Measurements from ENCODE around the gene GPR173.

GPR173 gene

DNA sequence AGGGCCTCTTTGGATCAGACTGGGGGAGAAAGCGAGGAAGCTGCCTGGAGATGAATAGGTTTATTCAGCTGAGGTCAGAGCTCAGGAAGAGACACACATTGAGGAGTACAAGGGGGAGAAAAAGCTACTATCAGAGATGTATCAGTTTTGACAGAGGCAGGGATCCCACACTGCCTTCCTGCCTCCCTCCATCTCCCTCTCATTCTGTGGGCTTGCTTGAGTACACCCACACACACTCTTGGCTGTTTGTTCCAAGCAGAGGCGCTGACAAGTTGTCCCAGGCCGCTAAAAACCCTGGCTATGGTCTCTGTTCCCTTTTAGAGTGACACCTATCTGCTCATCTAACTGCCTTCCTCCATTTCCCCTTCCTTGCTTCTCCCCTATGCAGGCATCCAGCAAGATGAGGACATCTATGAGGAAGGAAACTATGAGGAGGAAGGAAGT, 38.8 kb downstream of the GPR173 start:
- H3K4me1 ChIP-seq (ENCODE audit: control insufficient read depth in 5 of 5, insufficient read depth in 5 of 5, low read length in 5 of 5) = peaks cover 2 to 23% (median 16%) of the 10 kb centered on the region in 5 donors
- H3K27ac ChIP-seq (ENCODE audit: low read depth, low read length) = no peak overlapping the region

DNA sequence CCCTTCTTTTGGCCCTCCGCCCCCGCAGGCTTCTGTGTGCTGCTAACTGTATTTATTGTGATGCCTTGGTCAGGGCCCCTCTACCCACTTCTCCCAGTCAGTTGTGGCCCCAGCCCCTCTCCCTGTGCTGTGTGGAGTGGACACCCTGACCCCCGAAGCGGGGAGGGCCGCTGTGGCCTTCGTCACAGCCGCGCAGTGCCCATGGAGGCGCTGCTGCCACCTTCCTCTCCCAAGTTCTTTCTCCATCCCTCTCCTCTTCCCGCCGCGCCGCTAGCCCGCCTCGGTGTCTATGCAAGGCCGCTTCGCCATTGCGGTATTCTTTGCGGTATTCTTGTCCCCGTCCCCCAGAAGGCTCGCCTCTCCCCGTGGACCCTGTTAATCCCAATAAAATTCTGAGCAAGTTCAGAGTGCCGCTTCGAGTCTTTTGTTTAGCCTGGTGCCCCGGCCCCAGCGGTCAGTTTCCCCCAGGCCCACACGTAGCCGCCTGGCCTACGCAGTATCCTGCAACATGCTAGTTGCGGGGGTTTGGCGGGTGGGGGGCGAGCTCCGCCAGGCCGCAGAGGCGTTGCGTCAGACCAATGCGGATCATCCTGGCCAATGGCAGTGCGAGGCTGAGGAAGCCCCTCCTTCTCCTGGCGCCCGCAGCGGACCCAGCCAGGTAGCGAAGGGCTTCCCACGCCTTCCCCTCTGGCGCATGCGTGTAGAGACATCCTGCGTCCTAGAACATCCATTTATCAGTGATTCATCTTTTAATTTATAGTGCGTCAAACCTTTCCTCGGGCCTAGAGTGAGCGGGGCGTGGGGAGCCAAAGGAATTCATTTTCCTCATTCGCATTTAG, 39.8 kb downstream of the GPR173 start:
- H3K27ac ChIP-seq (ENCODE audit: low read depth, low read length) = peak overlapping the region; percentile 63
- H3K36me3 ChIP-seq (ENCODE audit: control insufficient read depth in 5 of 5, insufficient read depth in 5 of 5, low read length in 5 of 5) = peaks cover 0 to 22% (median 10%) of the 10 kb centered on the region in 5 donors
- H3K9me3 ChIP-seq (ENCODE audit: control insufficient read depth in 5 of 5, low read length in 5 of 5) = no peaks in the 10 kb centered on the region
- peaks cover 2 to 16% (median 12%) of the 10 kb centered on the region in 5 donors for H3K4me1 ChIP-seq (ENCODE audit: control insufficient read depth in 5 of 5, insufficient read depth in 5 of 5, low read length in 5 of 5)
- H3K27me3 ChIP-seq (ENCODE audit: control insufficient read depth in 5 of 5, insufficient read depth in 4 of 5, low read length in 5 of 5) = peaks cover 0 to 14% (median 8%) of the 10 kb centered on the region in 5 donors
- peak overlapping the region; percentile 43 to 58 (median 45) for H3K4me3 ChIP-seq (ENCODE audit: low read depth in 1 of 5, low read length in 5 of 5)
- H3K9ac ChIP-seq (ENCODE audit: low read length in 5 of 5) = peak overlapping the region in 2 of 5 donors; percentile 51 to 62

More for the DNA sequence above, 38.8 kb downstream of the GPR173 start:
- Histone ChIP-seq H3K36me3 (ENCODE audit: control insufficient read depth in 5 of 5, insufficient read depth in 5 of 5, low read length in 5 of 5) (peaks cover 0 to 22% (median 10%) of the 10 kb centered on the region in 5 donors), H3K9me3 (ENCODE audit: control insufficient read depth in 5 of 5, low read length in 5 of 5) (no peaks in the 10 kb centered on the region), H3K9ac (ENCODE audit: low read length in 5 of 5) (no peak overlapping the region), H3K4me3 (ENCODE audit: low read depth in 1 of 5, low read length in 5 of 5) (no peak overlapping the region), H3K27me3 (ENCODE audit: control insufficient read depth in 5 of 5, insufficient read depth in 4 of 5, low read length in 5 of 5) (peaks cover 3 to 16% (median 8%) of the 10 kb centered on the region in 5 donors)

DNA sequence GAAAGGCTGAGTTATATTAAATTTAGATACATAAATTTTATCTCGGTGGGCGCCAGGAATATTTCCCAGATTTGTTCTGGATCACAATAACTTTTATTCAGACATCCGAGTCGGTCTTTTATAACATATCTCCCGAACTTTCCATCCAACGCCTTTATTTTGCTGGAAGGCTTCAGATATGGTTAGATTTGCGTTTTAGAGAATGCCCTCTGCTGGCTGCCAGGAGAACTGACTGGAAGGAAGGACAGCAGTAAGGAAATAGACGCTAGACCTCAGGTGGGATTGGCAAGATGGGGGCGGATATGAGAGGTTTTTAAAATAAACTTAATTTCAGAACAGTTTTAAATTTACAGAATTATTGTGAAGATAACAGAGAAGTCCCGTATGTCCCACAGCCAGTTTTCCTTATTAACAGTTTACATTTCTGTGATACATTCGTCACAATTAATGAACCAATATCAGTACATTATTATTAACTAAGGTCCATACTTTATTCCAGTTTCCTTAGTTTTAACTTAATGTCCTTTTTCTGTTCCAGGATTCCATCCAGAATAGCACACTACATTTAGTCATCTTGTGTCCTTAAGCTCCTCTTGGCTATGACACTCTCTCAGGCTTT, 40.7 kb downstream of the GPR173 start:
- Histone ChIP-seq H3K27ac (ENCODE audit: low read depth, low read length) (peak overlapping the region; percentile 63), H3K4me3 (ENCODE audit: low read depth in 1 of 5, low read length in 5 of 5) (peak overlapping the region; percentile 43 to 58 (median 45)), H3K4me1 (ENCODE audit: control insufficient read depth in 5 of 5, insufficient read depth in 5 of 5, low read length in 5 of 5) (peaks cover 3 to 13% (median 9%) of the 10 kb centered on the region in 5 donors), H3K36me3 (ENCODE audit: control insufficient read depth in 5 of 5, insufficient read depth in 5 of 5, low read length in 5 of 5) (peaks cover 0 to 20% (median 10%) of the 10 kb centered on the region in 5 donors), H3K9ac (ENCODE audit: low read length in 5 of 5) (peak overlapping the region in 2 of 5 donors; percentile 51 to 62), H3K27me3 (ENCODE audit: control insufficient read depth in 5 of 5, insufficient read depth in 4 of 5, low read length in 5 of 5) (peaks cover 0 to 18% (median 9%) of the 10 kb centered on the region in 5 donors), H3K9me3 (ENCODE audit: control insufficient read depth in 5 of 5, low read length in 5 of 5) (no peaks in the 10 kb centered on the region)

DNA sequence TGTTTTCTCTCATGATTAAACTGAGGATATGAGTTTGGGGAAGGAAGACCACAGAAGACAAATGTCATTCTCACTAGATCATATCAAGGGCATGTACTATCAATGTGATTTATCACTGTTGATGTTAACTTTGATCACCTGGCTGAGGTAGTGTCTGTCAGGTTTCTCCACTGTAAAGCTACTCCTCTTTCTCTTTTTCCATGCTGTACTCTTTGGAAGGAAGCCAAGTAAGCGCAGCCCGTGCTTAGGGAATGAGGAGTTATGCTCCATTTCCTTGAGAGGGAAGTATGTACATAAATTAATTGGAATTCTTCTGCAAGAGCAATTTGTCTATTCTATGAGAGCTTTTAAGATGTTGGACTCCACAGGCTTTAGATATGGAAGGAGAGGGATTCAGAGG, 41.3 kb downstream of the GPR173 start:
- Histone ChIP-seq H3K9ac (ENCODE audit: low read length in 5 of 5) (no peak overlapping the region), H3K27me3 (ENCODE audit: control insufficient read depth in 5 of 5, insufficient read depth in 4 of 5, low read length in 5 of 5) (peaks cover 0 to 14% (median 6%) of the 10 kb centered on the region in 5 donors), H3K36me3 (ENCODE audit: control insufficient read depth in 5 of 5, insufficient read depth in 5 of 5, low read length in 5 of 5) (peaks cover 0 to 16% (median 10%) of the 10 kb centered on the region in 5 donors), H3K27ac (ENCODE audit: low read depth, low read length) (no peak overlapping the region), H3K4me3 (ENCODE audit: low read depth in 1 of 5, low read length in 5 of 5) (no peak overlapping the region), H3K9me3 (ENCODE audit: control insufficient read depth in 5 of 5, low read length in 5 of 5) (no peaks in the 10 kb centered on the region), H3K4me1 (ENCODE audit: control insufficient read depth in 5 of 5, insufficient read depth in 5 of 5, low read length in 5 of 5) (peaks cover 4 to 19% (median 14%) of the 10 kb centered on the region in 5 donors)

DNA sequence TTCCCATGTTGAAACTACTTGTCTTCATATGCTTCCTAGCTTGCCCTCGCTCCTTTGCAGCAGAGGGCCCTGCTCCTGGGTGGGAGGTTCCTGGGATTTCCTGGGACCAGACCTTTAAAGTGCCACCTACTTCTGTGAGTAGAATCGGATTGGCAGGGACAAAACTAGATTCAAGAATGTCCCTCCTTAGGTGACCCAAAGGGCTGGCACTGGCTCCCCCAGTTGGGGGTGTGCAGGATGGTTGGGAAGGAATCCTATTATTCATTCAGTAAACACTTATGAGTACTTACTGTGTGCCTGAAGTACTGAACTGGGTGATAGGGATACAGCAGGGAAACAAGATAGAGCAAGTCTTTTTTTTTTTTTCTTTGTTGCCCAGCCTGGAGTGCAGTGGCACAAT, 42.8 kb downstream of the GPR173 start:
- Histone ChIP-seq H3K9ac (ENCODE audit: low read length in 5 of 5) (no peak overlapping the region), H3K36me3 (ENCODE audit: control insufficient read depth in 5 of 5, insufficient read depth in 5 of 5, low read length in 5 of 5) (peaks cover 0 to 4% (median 0%) of the 10 kb centered on the region in 5 donors), H3K4me3 (ENCODE audit: low read depth in 1 of 5, low read length in 5 of 5) (no peak overlapping the region), H3K9me3 (ENCODE audit: control insufficient read depth in 5 of 5, low read length in 5 of 5) (no peaks in the 10 kb centered on the region), H3K4me1 (ENCODE audit: control insufficient read depth in 5 of 5, insufficient read depth in 5 of 5, low read length in 5 of 5) (peaks cover 4 to 21% (median 15%) of the 10 kb centered on the region in 5 donors), H3K27me3 (ENCODE audit: control insufficient read depth in 5 of 5, insufficient read depth in 4 of 5, low read length in 5 of 5) (peaks cover 0 to 14% (median 10%) of the 10 kb centered on the region in 5 donors), H3K27ac (ENCODE audit: low read depth, low read length) (no peak overlapping the region)

DNA sequence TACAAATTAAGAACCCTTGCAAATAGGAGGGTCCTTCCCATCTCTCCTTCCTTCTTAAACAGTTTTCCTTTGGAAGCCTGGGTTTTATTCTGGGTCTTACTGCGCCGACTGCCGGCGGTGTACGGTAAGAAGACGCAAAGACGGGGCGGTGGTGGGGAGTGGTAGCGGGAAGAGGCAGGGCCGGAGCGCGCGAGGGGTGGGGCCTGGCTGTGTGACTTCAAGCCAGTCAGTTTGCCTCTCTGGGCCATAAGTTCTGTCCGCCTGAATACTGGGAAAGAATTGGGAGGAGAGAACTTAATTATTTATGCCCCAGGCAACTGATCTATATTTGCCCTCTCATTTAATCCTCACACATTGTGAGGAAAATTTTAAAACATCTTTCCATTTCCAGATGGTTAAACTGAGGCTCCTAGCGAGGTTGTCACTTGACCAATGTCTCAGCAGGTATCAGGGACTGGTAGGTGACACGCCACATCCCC, 44.6 kb downstream of the GPR173 start:
- Histone ChIP-seq H3K27me3 (ENCODE audit: control insufficient read depth in 5 of 5, insufficient read depth in 4 of 5, low read length in 5 of 5) (peaks cover 0 to 11% (median 3%) of the 10 kb centered on the region in 5 donors), H3K9ac (ENCODE audit: low read length in 5 of 5) (peak overlapping the region in 4 of 5 donors; percentile 26 to 67 (median 46)), H3K4me1 (ENCODE audit: control insufficient read depth in 5 of 5, insufficient read depth in 5 of 5, low read length in 5 of 5) (peaks cover 4 to 19% (median 12%) of the 10 kb centered on the region in 5 donors), H3K27ac (ENCODE audit: low read depth, low read length) (peak overlapping the region; percentile 78), H3K36me3 (ENCODE audit: control insufficient read depth in 5 of 5, insufficient read depth in 5 of 5, low read length in 5 of 5) (no peaks in the 10 kb centered on the region), H3K4me3 (ENCODE audit: low read depth in 1 of 5, low read length in 5 of 5) (peak overlapping the region; percentile 51 to 74 (median 71)), H3K9me3 (ENCODE audit: control insufficient read depth in 5 of 5, low read length in 5 of 5) (no peaks in the 10 kb centered on the region)

DNA sequence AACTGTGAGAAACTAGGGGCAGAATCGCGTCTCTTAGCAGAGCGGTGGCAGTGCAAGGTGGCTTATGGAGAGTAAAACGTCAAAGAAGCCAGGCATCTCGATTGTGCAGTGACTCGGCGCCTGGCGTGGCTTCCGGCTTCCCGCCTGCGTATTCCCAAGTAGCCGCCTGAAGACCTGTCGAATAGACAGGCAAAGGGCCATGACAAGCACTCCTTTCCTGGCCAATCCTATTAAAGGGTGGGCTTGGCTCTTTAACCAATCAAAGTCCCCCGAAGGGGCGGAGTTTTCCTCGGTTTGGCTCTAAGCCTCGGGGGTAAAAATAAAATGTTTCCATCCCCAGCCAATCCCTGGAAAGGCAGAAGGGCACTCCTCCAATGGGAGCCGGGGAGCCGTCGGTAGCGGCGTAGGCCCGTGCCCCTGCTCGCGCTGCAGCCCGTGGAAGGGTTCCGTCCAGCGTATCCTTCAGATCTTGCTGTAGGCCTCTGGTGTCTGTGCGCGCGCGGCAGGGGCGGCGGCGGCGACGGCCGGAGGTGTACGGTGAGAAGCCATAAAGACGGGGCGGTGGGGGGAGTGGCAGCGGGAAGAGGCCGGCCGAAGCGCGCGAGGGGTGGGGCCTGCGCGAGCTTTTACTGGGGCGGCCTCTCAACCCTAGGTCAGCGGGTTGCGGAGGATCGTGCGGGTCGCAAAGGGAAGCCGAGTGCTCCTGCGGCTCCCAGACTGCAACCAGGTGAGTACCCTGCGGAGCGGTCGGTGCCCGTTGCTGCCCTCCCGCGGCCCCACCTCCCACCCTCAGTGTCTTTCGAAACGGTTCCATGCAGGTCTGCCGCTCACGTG, 45.4 kb downstream of the GPR173 start, which contains the start of gene KANTR:
Gene KANTR, plus strand, starts transcription at position 395 of the 834 bp plus-strand sequence. CDS start 30,131 bp downstream, outside the sequence.
- Histone ChIP-seq H3K9me3 (ENCODE audit: control insufficient read depth in 5 of 5, low read length in 5 of 5) (no peaks in the 10 kb centered on the region), H3K27ac (ENCODE audit: low read depth, low read length) (peak within 1 kb of the TSS; percentile 78), H3K4me3 (ENCODE audit: low read depth in 1 of 5, low read length in 5 of 5) (peak within 1 kb of the TSS; percentile 71 to 83 (median 75)), H3K4me1 (ENCODE audit: control insufficient read depth in 5 of 5, insufficient read depth in 5 of 5, low read length in 5 of 5) (peaks cover 2 to 16% (median 9%) of the 10 kb centered on the region in 5 donors), H3K9ac (ENCODE audit: low read length in 5 of 5) (peak within 1 kb of the TSS; percentile 25 to 70 (median 67)), H3K36me3 (ENCODE audit: control insufficient read depth in 5 of 5, insufficient read depth in 5 of 5, low read length in 5 of 5) (no peaks in the 10 kb centered on the region), H3K27me3 (ENCODE audit: control insufficient read depth in 5 of 5, insufficient read depth in 4 of 5, low read length in 5 of 5) (peaks cover 0 to 10% (median 3%) of the 10 kb centered on the region in 5 donors)

DNA sequence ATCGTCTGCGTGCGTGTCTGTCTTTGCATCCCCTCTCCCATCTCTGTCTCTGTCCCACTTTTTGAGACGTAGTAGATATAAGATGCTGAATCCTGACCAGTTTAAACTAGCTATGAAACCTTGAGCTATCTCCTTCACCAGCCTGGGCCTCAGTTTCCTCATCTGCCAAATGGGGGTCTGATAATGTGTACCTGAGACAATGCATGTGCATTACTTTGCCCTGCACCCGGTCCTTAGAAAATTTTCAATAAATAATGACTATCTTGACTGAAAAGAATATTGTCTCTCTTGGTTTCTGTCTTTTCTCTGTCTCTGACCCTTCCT, 46.0 kb downstream of the GPR173 start:
- H3K4me1 ChIP-seq (ENCODE audit: control insufficient read depth in 5 of 5, insufficient read depth in 5 of 5, low read length in 5 of 5) = peaks cover 2 to 16% (median 9%) of the 10 kb centered on the region in 5 donors
- H3K36me3 ChIP-seq (ENCODE audit: control insufficient read depth in 5 of 5, insufficient read depth in 5 of 5, low read length in 5 of 5) = peaks cover 0 to 3% (median 0%) of the 10 kb centered on the region in 5 donors
- peaks cover 0 to 10% (median 3%) of the 10 kb centered on the region in 5 donors for H3K27me3 ChIP-seq (ENCODE audit: control insufficient read depth in 5 of 5, insufficient read depth in 4 of 5, low read length in 5 of 5)
- peak overlapping the region; percentile 3 to 70 (median 62) for H3K9ac ChIP-seq (ENCODE audit: low read length in 5 of 5)
- no peaks in the 10 kb centered on the region for H3K9me3 ChIP-seq (ENCODE audit: control insufficient read depth in 5 of 5, low read length in 5 of 5)
- peak overlapping the region; percentile 78 for H3K27ac ChIP-seq (ENCODE audit: low read depth, low read length)
- peak overlapping the region; percentile 71 to 83 (median 75) for H3K4me3 ChIP-seq (ENCODE audit: low read depth in 1 of 5, low read length in 5 of 5)

DNA sequence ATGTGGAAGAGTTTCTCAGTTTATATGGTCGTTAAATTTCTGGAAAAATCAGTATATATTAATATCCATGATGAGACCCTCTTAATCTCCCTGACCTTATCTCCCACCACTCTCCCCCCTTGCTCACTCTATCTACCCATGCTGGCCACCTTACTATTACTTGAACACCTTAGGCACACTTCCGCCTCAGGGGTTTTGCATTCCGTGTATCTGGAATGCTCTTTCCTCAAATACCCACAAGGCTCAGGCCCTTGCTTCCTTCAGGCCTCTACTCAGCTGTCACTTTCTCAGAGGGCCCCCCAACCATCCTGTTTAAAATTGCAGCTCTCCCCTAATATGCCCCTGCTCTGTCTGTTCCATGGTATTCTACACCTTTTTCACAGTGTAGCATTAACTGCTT, 47.2 kb downstream of the GPR173 start:
- Histone ChIP-seq H3K4me1 (ENCODE audit: control insufficient read depth in 5 of 5, insufficient read depth in 5 of 5, low read length in 5 of 5) (peaks cover 2 to 16% (median 9%) of the 10 kb centered on the region in 5 donors), H3K9ac (ENCODE audit: low read length in 5 of 5) (no peak overlapping the region), H3K9me3 (ENCODE audit: control insufficient read depth in 5 of 5, low read length in 5 of 5) (no peaks in the 10 kb centered on the region), H3K36me3 (ENCODE audit: control insufficient read depth in 5 of 5, insufficient read depth in 5 of 5, low read length in 5 of 5) (peaks cover 0 to 4% (median 0%) of the 10 kb centered on the region in 5 donors), H3K27me3 (ENCODE audit: control insufficient read depth in 5 of 5, insufficient read depth in 4 of 5, low read length in 5 of 5) (peaks cover 0 to 7% (median 3%) of the 10 kb centered on the region in 5 donors), H3K4me3 (ENCODE audit: low read depth in 1 of 5, low read length in 5 of 5) (no peak overlapping the region), H3K27ac (ENCODE audit: low read depth, low read length) (no peak overlapping the region)
